Calu3 (cell line): ENCODE results near the gene TRAK1. TPM values are rescaled to one million over a fixed set of nuclear protein-coding genes. Genes with fewer than 3 reads are reported as not detected.

ENCODE experiments used
- BruUV-seq: library from RNA; stranded (reverse); fragments of 400-500 nt; replicated peaks from 2 replicates; lab custom pipeline; 2021; lab: Mats Ljungman, UMichigan
- CTCF ChIA-PET: fragments of 300-600 bp; sonication (Branson Sonifier 250); formaldehyde crosslinking; loops from one replicate; lab custom pipeline; 2022; ENCODE audit warnings: antibody characterized with exemption; lab: Charles Lee
- DNase-seq: peaks from one replicate; pipeline ENCODE4 v3.0.0; 2022
- H3K27ac Mint-ChIP-seq: one replicate; pipeline ENCODE4 v1.8.0; 2022; ENCODE audit warnings: mixed read lengths; ENCODE audit not compliant: unreplicated experiment
- H3K27me3 Mint-ChIP-seq: one replicate; pipeline ENCODE4 v1.8.0; 2022; ENCODE audit warnings: mixed read lengths; ENCODE audit not compliant: unreplicated experiment
- H3K36me3 Mint-ChIP-seq: one replicate; pipeline ENCODE4 v1.8.0; 2022; ENCODE audit warnings: mild to moderate bottlenecking, moderate library complexity, mixed read lengths; ENCODE audit not compliant: insufficient read depth, unreplicated experiment
- H3K4me1 Mint-ChIP-seq: one replicate; pipeline ENCODE4 v1.8.0; 2022; ENCODE audit warnings: mild to moderate bottlenecking, low read depth, mixed read lengths; ENCODE audit not compliant: unreplicated experiment
- H3K4me3 Mint-ChIP-seq: one replicate; pipeline ENCODE4 v1.8.0; 2022; ENCODE audit warnings: mild to moderate bottlenecking, low read depth, moderate library complexity, mixed read lengths; ENCODE audit not compliant: unreplicated experiment
- H3K9me3 Mint-ChIP-seq: one replicate; pipeline ENCODE4 v1.8.0; 2022; ENCODE audit warnings: low read depth, mixed read lengths; ENCODE audit not compliant: unreplicated experiment
- intact Hi-C: fragments of 100-400 bp; cut with micrococcal nuclease; formaldehyde crosslinking; loops from one replicate; pipeline ENCODE4 v1.10.0; 2022; ENCODE audit not compliant: unreplicated experiment
- total RNA-seq: library from RNA; stranded (reverse); gene quantifications from 2 replicates; pipeline ENCODE4 v1.2.3, GENCODE V29; 2022
- TF ChIP-seq, protein P1 (sequence below): fragments of 200-600 bp; IDR thresholded peaks from one replicate; pipeline ENCODE4 v1.8.0; 2022; ENCODE audit warnings: antibody characterized with exemption; ENCODE audit not compliant: unreplicated experiment

TRAK1 gene
- total RNA-seq, 1 experiment from 2014 or later: 108 TPM

- Mint-ChIP-seq H3K27me3 (no peaks in the 10 kb centered on the region), H3K36me3 (peaks cover 25% of the 10 kb centered on the region), H3K4me3 (peak overlapping the region; percentile 33), H3K27ac (peak overlapping the region; percentile 87), H3K4me1 (peaks cover 49% of the 10 kb centered on the region), H3K9me3 (no peaks in the 10 kb centered on the region)
- DNase-seq: no peak
- BruUV-seq: no TSS peak
- TF ChIP-seq, protein P1, sequence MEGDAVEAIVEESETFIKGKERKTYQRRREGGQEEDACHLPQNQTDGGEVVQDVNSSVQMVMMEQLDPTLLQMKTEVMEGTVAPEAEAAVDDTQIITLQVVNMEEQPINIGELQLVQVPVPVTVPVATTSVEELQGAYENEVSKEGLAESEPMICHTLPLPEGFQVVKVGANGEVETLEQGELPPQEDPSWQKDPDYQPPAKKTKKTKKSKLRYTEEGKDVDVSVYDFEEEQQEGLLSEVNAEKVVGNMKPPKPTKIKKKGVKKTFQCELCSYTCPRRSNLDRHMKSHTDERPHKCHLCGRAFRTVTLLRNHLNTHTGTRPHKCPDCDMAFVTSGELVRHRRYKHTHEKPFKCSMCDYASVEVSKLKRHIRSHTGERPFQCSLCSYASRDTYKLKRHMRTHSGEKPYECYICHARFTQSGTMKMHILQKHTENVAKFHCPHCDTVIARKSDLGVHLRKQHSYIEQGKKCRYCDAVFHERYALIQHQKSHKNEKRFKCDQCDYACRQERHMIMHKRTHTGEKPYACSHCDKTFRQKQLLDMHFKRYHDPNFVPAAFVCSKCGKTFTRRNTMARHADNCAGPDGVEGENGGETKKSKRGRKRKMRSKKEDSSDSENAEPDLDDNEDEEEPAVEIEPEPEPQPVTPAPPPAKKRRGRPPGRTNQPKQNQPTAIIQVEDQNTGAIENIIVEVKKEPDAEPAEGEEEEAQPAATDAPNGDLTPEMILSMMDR: no peak
- intact Hi-C loops: no loop called here
- CTCF ChIA-PET: interaction anchor here (1.9 kb wide), 1 partner anchor 18 kb away, joined by 5 read pairs; no protein-coding TSS in a partner anchor
Observed at GRCh38 chr3:42177801-42178150, 86.6 kb downstream of the TRAK1 start.

DNA sequence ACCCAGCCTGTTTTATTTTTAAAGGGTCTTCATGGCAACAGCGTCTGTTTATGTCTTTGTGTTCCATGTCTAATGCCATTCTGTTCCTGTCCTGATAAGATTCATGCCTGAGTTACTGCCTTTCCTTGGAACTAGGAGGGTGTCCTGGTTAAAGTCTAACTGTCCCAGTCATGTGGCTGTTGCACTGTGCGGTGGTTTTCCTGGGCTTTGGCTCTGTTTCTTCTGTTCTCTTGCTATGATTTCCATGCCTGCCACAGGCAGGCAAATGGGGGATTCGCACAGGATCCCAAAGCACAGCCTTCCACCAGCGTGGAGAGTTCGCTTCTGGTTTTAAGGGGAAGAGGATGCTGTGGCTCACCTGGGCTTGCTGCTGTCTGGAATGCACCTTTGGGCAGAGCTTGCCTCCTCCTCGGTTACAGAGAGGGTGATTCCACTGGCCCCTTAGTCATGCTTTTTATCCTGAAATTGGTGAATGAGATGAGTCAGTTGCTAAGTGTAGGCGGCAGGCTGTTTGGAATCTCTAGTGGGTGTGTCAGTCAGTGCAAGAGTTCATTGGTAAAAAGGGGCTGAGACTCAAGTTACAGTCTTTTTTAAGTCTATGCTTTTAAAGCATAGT is 88.1 kb downstream of the TRAK1 start:
- H3K4me1 Mint-ChIP-seq: peaks cover 55% of the 10 kb centered on the region
- TF ChIP-seq, protein P1: no peak
- H3K27ac Mint-ChIP-seq: peak overlapping the region; percentile 87
- H3K36me3 Mint-ChIP-seq: peaks cover 30% of the 10 kb centered on the region
- intact Hi-C loops: no loop called here
- TSS peak; percentile 94 for BruUV-seq
- CTCF ChIA-PET: interaction anchor here (0.6 to 1.9 kb wide), 7 partner anchors 9 to 641 kb away, joined by 4 to 16 read pairs (median 9); no protein-coding TSS in a partner anchor
- peak overlapping the region; percentile 60 for H3K4me3 Mint-ChIP-seq
- no peaks in the 10 kb centered on the region for H3K27me3 Mint-ChIP-seq
- no peaks in the 10 kb centered on the region for H3K9me3 Mint-ChIP-seq
- DNase-seq: peak; percentile 74

- Mint-ChIP-seq H3K27me3 (no peaks in the 10 kb centered on the region), H3K36me3 (peaks cover 47% of the 10 kb centered on the region), H3K4me1 (peaks cover 70% of the 10 kb centered on the region), H3K9me3 (no peaks in the 10 kb centered on the region), H3K27ac (peak overlapping the region; percentile 87), H3K4me3 (peak overlapping the region; percentile 38)
- no TSS peak for BruUV-seq
- peak; percentile 64 for DNase-seq
- intact Hi-C loops: loop anchor here (5.0 kb wide), 1 partner anchor 289 kb away; no protein-coding TSS in a partner anchor
- TF ChIP-seq, protein P1: no peak
- CTCF ChIA-PET: interaction anchor here (1.0 to 2.2 kb wide), 8 partner anchors 10 to 101 kb away, joined by 3 to 16 read pairs (median 8); no protein-coding TSS in a partner anchor
Observed at GRCh38 chr3:42180901-42181300, 89.7 kb downstream of the TRAK1 start.

- Mint-ChIP-seq H3K4me1 (peaks cover 63% of the 10 kb centered on the region), H3K27me3 (no peaks in the 10 kb centered on the region), H3K9me3 (no peaks in the 10 kb centered on the region), H3K27ac (peak overlapping the region; percentile 100), H3K4me3 (no peak overlapping the region), H3K36me3 (peaks cover 58% of the 10 kb centered on the region)
- BruUV-seq: no TSS peak
- intact Hi-C loops: loop anchor here (5.0 kb wide), 1 partner anchor 290 kb away; no protein-coding TSS in a partner anchor
- DNase-seq: no peak
- TF ChIP-seq, protein P1: no peak
- CTCF ChIA-PET: interaction anchor here (1.2 to 2.2 kb wide), 2 partner anchors 9 to 53 kb away, joined by 4 to 15 read pairs; no protein-coding TSS in a partner anchor
Observed at GRCh38 chr3:42182555-42182954, 91.4 kb downstream of the TRAK1 start.
